CD4-positive, alpha-beta T cell treated with Interleukin-15 for 4 hours (primary cell): ENCODE results near the gene IL17B.

Experiments used
- DNase-seq: peaks from one replicate; pipeline ENCODE4 v3.0.0-alpha.2; 2020; ENCODE audit warnings: low spot score

IL17B gene

DNA sequence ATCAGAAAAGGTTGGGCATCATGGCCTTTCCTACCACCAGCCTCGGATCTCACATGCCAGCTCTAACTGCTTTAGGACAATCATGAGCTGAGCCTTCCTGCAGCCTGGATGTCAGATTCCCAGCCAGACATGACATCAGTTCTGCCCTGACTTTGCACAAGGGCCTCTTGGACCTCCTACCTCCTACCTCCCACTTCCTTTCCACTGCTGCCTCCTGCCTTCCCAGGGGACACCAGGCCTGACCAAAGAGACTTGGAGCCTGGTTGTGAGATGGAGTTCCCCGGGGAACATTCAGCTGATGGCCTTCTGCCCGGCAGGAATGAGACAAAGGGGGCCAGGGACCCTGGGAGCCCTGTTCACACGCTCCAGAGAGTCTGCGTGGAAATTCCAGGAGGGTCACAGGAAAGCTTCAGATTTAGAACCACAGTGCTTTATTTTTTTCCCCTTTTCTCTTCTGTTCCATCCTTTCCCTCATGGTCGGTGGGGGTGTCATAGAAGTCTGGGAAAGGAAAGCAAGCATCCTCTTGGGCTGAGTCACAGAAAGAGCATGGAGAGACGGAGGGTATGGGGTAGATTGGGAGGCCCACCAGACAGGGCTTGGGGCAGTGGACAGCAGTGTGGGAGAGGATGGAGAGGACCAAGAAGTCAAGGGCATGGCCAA, 35.4 kb upstream of the IL17B start:
- DNase-seq: no peak

DNA sequence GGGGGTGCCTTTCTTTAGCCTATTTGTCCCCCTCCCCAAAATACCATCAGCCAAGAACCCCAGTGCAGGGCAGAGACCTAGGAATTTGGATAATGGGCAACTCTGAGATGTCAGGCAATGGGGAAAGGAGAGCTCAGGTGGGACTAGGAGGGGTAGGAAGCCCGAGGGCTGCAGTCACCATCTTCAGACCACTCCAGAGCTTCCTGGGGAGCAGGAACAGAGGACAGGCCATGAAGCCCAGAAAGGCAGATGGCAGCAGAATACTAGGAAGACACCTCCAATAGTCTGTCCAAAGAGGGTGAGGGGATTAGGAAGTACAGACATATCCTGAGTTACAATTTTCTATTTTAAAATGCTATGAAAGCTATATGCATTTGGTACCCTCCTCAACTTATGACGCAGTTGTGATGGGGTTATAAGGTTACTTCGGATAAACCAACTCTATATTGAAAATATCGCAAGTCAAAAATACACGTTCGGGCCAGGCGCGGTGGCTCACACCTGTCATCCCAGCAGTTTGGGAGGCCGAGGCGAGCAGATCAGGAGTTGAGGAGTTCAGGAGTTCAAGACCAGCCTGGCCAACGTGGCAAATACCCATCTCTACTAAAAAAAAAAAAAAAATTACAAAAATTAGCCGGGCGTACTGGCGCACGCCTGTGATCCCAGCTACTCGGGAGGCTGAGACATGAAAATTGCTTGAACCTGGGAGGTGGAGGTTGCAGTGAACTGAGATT, 34.6 kb upstream of the IL17B start:
- DNase-seq: no peak

DNA sequence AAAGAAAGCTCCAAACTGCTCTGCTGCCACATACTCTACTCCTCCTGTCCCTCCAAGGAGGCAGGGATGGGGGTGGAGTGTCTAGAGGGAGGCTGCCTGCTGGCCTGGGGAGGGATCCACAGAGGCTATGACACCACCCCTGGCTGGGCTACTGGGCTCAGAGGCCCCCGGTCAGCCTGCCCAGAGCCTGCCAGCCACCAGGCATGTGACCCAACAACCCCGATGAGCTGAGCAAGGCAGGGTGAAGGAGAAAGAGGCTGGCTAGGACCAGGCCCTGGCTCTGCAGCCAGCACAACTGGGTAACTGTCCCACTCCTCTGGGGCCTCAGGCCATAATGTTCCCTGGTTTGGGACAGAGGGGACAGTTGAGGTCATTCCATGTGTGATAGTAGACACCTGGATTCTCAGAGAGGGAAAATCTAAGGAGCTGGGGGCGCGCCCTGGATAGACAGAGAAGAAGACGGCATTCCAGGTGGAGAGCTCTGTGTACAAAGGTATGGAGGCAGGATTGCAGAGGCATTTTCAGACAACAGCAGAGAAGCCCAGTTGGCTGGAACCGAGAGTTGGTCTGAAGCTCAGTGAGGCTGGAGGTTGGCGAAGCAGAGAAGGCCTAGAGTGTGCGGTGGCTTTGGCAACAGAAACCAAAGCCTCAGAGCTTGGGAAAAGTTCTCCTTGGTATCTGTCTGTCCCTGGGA, 33.8 kb upstream of the IL17B start:
- DNase-seq: no peak

DNA sequence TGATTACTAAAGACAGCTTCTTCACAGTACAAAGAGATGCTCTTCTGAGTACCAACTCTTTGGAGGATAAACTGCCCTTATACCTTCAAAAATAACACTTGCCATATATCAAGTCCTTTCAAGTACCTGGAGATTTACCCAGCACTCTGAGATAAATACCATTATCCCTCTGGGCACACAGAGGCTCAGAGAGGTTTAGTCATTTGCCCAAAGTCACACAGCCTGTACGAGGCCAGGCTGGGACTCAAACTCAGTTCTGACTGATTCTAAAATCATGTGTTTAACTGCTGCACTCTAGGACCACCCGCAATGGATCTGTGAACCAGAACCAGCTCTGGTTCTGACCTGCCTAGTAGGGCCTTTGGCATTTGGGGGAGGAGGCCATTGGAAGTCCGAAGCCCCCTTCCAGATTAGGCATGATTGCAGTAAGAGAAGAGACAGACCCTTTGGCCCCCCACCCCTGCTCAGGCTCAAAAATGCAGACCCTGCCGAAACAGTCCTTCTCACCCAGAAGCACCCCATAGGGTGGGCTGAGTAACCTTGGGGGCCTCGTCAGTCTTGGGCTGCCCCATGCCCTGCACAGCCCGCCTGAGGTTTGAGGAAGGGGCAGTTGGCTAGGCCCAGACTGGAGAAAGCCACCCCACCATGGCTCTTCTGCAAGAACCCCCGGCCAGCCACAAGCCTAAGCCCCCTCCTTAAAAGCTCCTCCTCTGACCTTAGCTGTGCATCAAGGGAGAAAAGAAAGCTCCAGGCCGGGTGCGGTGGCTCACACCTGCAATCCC, 32.8 kb upstream of the IL17B start:
- DNase-seq: no peak

DNA sequence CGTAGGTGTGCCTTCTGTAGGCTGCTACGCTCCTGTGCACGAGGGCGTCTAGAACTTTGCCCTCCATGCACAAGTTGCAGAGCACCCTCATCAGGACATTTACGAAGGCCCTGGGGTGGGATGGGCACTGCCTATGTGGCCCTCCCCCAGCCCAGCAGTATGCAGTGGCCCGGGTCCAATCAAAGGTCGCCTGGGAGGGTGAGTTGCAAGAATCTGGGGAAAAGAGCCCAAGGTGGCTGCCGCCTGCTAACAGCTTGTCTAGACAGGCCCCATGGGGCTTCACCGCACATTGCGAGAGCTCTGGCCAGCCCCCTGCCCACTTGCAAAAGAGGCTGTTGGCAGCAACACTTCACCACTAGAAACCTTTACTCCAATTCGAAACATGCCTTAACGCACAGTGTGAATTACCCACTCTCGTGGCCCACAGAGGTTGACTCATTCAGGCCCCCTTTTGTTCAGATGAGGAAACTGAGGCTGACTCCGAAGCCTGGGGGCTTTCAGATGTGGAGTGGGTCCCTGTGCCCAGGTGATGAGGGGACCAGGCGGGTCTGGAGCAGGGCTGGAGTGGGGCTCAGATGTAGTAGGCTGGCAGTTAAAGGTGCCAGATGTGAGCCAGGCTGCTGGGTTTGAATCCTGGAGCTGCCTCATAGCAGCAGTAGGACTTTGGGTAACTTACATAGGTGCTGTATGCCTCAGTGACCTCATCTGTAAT, 31.8 kb upstream of the IL17B start:
- no peak for DNase-seq

DNA sequence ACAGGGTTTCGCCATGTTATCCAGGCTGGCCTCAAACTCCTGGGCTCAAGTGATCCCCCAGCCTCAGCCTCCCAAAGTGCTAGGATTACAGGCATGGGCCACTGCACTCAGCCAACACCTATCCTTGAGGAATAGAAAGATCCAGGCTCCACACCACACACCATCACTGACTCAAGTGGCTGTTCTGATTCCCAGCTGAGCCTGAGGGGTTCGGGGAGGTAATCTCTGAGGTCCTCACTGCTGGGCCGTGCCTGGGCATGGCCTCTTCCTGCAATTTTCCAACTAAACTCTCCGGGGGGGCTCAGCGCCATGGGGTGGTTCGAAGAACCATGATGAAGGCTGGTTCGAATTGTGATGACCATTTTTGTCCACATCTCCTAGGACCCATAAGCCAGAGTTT, 31.0 kb upstream of the IL17B start:
- DNase-seq: no peak

DNA sequence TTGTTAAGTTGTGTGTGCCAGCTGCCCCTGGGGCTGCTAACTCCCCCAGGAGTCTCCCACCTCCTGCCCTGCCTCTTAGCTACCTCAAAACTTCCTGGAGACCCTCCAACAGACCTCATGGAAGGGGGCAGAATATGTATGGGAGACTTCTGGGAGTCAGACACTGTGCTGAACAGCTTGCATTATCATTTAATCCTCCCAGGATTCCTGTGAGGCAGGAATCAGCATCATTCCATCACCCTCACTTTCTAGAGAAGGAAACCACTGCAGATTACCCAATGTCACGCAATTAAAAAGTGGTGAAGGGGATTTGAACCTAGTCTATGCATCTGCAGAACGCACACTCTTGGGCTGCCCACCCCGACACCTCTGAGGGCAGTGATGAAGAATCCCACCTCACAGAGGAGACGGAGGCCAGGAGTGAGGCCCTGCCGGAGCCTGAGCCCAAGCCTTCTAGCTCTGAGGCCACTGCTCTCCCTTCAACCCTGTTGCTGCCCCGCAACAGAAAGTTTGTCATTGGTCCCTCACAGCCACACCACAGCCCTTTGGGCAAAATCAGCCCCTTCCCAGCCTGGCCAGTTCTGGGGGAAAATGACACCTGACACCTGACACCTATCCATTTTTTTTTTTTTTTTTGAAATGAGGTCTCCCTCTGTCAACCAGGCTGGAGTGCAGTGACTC, 30.3 kb upstream of the IL17B start:
- DNase-seq: no peak

DNA sequence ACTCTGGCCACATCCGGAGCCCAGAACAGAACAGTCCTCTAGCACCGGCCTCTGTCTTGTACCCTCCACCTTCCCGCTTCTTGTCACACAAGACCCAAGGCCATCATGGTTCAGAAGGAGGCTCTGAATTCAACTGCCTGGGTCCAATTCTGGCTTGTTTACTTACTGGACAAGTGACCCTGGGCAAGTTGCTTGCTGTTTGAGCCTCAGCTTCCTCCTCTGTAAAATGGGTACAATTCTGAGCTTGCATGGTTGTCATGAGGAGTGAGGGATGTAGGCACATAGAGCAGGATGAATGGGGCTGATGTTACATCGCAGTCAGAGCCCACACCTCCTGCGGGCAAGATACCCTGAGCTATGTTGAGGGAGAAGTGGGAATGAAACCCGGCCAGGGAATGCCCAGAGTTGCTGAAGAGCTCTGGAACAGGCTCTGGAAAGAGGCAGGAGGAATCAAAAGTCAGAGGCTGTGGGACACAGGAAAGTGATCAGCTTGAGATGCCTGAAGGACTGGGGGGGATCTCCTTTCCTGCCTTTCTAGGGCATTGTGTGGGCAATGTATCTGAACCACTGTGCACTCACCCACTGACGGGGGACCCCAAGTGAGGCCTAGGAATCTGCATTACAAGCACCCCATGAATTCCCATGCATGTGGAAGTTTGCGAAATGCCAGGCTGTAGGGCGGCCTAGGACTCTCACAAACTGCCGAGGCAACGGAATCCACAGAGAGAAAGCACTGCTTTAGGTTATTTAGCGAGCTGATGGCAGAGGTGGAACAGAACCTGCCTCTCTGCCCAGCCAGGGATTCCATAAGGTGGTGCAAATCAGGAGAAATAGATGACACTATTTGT, 29.4 kb upstream of the IL17B start:
- no peak for DNase-seq

DNA sequence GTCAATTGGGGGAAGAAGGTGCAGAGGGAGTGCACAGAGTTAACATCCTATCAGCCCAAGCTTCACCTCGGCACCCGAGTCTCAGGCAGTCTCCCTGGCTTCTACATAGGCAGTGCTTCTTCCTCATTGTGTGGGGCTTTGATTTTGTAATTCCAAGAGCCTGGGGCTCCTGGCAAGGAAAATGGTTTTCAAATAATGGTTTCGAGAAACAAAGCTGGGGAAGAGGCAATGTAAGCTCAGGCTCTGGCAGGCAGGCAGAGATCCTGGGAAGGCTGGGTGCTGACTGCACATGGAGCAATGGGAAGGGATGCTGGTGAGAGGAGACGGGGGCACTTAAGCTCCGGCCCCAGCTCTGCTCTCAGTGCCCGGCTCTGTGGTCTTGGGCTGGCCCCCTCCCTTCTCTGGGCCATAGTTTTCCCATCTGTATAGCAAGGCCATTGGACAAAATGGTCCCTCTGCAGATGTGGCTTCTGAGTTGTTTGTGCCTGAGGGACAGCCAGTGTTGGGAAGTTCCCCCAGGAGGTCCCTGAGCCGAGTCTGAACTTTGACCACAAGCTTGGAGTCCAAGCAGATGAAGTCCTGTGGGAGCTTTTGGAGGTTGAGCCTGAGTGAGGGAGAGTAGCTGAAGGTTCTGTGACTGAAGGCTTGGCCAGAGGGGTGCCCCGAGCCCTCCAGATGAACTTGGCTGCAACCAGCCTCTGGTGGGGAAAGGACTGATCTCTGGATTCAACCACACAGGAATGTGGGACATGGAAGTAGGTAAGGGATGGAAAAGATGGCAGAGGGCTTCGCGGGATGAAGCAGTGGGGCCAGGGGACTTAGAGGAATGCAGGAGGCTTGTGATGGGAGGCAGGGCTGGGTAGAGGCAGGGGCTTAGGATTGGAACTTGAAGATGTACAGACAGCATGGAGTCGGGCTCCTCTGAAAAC, 28.5 kb upstream of the IL17B start:
- DNase-seq: no peak

DNA sequence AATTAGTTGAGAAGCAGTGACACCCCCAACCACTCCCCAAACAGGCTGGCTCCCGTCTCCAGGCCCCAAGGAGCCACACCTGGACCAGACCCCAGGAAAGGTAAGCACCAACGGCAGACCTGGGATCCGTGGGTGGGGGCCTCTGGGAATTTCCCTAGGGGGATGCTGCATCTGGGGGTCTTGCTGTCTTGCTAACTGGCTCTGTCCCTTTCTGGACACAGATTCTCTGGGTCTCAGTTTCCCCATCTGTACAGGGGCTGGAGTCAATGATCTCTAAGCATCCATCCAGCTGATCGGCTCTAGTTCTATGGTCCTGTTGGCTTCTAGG, 27.9 kb upstream of the IL17B start:
- DNase-seq: no peak

DNA sequence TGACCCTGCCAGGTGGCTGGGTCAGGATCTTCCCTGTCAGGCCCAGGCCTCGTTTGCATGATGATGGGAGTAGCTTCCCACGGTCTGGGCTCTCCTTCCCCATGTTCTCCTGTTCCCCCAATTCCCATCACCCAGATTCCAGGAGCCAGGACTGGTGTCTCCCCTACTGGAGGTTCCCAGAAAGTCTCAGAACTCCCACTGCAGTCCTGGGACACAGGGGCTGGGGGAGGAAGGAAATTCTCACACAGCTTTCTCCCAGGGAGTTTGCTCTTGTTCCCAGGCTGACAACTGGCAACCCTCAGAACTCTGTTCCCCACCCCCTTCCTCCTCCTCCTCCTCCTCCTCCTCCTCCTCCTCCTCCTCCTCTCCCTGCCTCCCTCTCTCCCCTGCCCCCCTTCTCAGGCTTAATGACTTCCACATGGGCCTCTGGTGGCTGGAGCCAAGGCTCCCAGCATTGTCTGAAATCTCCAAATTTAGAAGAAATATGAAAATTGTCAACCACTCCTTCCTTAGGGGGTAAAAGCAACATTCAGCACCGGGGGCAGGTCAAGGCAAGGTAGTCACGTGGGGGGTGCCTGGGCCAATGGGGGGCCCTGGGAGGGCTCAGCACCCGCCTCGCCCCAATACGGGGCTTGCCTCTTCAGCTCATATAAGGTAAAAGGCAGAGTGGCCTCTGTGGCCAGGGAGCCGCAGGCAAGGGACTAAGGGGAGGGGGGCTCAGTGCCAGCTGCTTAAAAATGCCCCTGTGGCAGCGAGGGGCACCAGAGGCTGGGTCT, 27.3 kb upstream of the IL17B start:
- no peak for DNase-seq

DNA sequence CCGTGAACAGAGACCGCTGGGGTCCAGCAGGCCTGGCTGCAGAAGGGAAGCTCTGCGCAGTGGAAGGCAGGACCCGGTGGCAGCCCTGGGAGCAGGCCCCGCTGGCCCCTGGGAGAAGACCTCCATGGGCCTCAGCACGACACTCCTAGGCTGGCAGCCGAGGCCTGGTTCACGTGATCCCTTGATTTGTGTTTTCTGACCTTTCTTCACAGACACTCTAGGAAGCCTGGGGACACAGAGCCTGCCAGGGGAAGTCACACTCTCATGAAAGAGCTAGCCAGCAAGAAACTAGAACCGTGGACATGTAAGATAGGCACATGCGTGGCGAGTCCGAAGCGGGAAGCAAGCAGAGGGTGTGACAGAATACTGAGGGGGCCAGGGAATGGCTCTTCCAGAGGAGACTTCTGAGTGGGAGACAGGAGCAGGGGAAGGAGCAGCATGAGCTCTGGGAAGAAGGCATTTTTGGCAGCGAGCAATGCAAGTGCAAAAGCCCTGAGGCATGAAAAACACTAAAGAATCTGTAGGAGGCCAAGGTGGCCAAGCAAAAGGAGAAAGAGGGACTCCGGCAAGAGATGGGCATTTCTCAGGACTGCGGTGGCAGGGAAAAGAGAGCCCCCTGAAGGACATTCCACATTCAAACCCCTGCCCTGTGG, 26.6 kb upstream of the IL17B start:
- DNase-seq: no peak

DNA sequence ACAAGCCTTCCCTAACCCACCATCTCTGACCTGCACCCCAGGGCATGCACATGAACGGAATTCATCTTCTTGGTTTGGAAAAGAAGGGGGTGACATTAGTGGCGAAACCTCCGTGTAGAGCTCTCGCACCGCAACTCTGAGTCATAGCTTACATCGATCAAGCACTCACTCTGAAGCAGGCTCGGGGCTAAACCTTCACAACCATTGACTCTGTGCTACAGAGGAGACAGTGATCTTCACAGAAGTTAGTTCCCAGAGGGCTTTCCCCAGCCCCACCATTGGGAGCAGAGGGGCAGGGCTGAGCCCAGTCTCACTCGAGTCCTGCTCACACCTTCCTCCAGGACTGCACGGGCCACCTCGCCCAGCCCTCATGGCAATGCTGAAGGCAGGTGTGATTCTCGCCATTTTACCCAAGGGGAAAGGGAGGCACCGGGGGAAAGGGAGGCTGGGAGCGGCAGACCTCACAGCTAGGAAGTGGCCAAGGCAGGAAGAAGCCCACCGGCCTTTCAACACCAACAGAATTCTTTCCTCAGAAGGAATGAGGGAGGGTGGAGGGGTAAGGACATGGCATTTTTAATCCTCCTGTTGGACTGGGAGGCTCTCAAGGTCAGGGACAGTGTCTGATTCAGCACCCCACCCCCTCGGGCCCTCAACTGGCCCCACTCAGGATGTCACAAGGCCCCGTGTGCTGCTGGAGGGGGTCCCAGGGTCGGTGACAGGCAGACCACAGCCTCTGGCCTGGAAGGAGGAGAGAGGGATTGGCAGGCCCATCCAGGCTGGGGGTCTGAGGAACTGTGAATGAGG, 25.9 kb upstream of the IL17B start:
- no peak for DNase-seq

DNA sequence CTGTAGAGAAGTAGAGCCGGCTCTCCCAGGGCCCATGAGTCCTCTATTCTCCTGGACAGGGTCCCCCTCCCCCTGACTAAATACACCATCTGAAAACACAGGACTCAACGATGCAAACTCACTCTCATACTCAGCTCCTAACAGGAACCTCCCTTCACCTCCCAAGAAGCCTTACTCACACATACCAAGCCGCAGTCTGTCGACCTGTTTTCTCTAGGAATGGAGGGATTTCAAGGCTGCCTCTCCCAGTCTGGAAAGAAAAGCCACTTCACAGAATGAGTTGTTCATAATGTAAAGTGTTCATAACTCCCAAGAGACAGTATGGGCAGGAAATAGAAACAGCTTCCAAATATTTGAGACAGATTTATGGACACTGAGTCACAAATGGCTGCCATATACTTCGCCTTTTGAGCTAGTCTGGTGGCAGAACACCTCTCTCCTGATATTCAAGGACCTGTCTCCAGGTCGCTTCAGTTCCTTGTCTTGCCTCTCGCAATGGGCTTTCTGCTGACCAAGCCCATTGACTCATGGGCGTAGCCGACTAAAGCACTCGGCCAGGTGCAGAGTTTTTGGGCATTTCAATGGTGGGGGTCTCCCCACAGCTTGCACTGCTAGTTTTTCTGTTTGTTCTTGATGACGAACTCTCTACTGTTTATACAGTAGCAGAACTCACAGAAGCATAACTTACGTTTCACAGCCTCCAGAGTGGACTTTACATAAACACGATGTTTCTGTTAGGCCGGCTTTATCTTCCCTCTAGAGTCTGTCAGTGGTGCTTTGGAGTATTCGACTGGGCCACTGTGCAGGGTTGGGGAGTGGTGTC, 25.0 kb upstream of the IL17B start:
- no peak for DNase-seq

DNA sequence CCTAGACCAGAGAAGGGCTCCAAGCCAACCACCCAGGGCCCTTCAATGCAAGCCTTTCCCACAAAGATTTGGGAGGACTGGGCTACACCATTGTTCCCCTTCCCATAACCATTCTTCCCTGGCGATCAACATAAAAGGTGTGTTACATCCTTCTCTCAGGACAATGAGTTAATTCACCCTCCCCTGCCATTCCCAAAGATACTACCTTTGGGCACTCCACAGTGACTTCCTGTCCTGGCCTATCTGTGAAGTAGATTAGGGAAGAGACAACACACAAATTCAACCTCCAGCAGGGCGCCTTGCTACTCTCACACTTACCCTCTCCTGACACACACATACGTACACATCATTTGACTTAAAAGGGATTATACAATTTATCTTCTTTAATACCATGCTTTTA, 23.2 kb upstream of the IL17B start:
- DNase-seq: no peak

DNA sequence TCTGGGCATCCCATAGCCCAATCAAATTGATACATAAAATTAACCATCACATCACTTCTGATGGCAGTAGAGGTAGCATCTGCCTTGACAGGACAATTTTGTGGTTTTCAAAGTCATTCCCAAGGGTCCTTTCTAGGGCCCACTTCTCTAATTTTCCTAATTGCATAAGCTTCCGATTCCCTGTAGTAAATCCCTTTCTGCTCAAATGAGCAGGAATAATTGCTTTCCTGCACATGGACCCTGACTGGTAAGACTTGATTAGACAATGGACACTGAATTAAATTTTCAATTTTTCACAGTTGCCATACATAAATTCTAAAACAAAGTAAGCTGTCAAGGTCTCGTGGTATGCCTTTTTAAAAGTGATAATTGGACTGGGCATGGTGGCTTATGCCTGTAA, 22.0 kb upstream of the IL17B start:
- DNase-seq: no peak
